ENCODE measurements around the gene MT1H. TPM values are rescaled to one million over a fixed set of nuclear protein-coding genes. Genes with fewer than 3 reads are reported as not detected.

Gene MT1H
- total and polyA plus RNA-seq, 2 of the 13 experiments (the other 11 are each of a cell fraction or from before 2014, with no cell fraction given), result 0.60 TPM; not detected in 1

GRCh38 chr16:56647641-56648431 is 21.8 kb upstream of the MT1H start (continued):
- peak; percentile 48; the same call in 1 of the 2 replicates for TF ChIP-seq KDM2A (CRISPR knock-in tag; IDR thresholded peaks at IDR 0.05; ENCODE audit: borderline replicate concordance, low read depth)

- no peaks in the 10 kb centered on the region for H3K36me3 ChIP-seq (replicated peaks in 1 of 2; ENCODE audit: control insufficient read depth in 1 of 2, insufficient read depth in 2 of 2, low read length in 2 of 2)
- no peak for FAIRE-seq
- no TSS peak for BruUV-seq (replicated peaks)
- ChIA-PET CTCF (ENCODE audit: low intra/inter-chr PET ratio, low total read pairs) (no interaction called here), POLR2A (no interaction called here)
- DNase-seq (ENCODE audit: low spot score), result no peak
- in situ Hi-C loops (cut with HindIII; ENCODE audit: extremely low pct_ligation_motif_present, low pct_unique_long_range_greater_than_20kb) (no loop called here), intact Hi-C loops (cut with micrococcal nuclease; ENCODE audit: unreplicated experiment) (no loop called here)
- H3K9me3 ChIP-seq (ENCODE audit: low read length), result no peaks in the 10 kb centered on the region
- no peak overlapping the region for H3K4me2 ChIP-seq (ENCODE audit: low read depth, low read length)
- H3K79me2 ChIP-seq (ENCODE audit: insufficient read depth, low read length), result no peaks in the 10 kb centered on the region
- peaks cover 9 to 46% of the 10 kb centered on the region in 2 experiments; a peak in 4 of 5 replicates for H3K27me3 ChIP-seq (ENCODE audit: control insufficient read depth in 1 of 2, insufficient read depth in 2 of 2, low read length in 2 of 2)
- no peak overlapping the region for H3K4me3 ChIP-seq (replicated peaks in 1 of 3; ENCODE audit: insufficient read depth in 1 of 3, low read depth in 2 of 3, low read length in 3 of 3)
- ATAC-seq, result no peak
- no peaks in the 10 kb centered on the region for H4K20me1 ChIP-seq (ENCODE audit: insufficient read depth, low read length)
- no peak overlapping the region for H2AFZ ChIP-seq (ENCODE audit: low read length)
- H3K9ac ChIP-seq (ENCODE audit: insufficient read depth, low read depth, low read length), result no peak overlapping the region
- peaks cover 25% of the 10 kb centered on the region for H3K4me1 ChIP-seq (ENCODE audit: insufficient read depth, low read length)
- TF ChIP-seq EEA1 (CRISPR knock-in tag; IDR thresholded peaks at IDR 0.05; ENCODE audit: borderline replicate concordance) (no peak), FOSL1 (CRISPR knock-in tag; IDR thresholded peaks at IDR 0.05; ENCODE audit: borderline replicate concordance) (no peak), RFX3 (CRISPR knock-in tag; IDR thresholded peaks at IDR 0.05) (no peak), MIER2 (CRISPR knock-in tag; IDR thresholded peaks at IDR 0.05) (no peak), ZFP82 (CRISPR knock-in tag; IDR thresholded peaks at IDR 0.05; ENCODE audit: borderline replicate concordance) (no peak), ZBTB37 (CRISPR knock-in tag; IDR thresholded peaks at IDR 0.05) (no peak), SMARCE1 (IDR thresholded peaks at IDR 0.05; ENCODE audit: borderline replicate concordance) (no peak), TAF15 (IDR thresholded peaks at IDR 0.05; ENCODE audit: low read depth, low read length, poor library complexity, severe bottlenecking) (no peak), MXD1 (CRISPR knock-in tag; IDR thresholded peaks at IDR 0.05) (no peak), ZNF160 (CRISPR knock-in tag; IDR thresholded peaks at IDR 0.05) (no peak), ZNF740 (CRISPR knock-in tag; IDR thresholded peaks at IDR 0.05) (no peak), ZMYM4 (CRISPR knock-in tag; IDR thresholded peaks at IDR 0.05) (no peak), FUBP1 (CRISPR knock-in tag; IDR thresholded peaks at IDR 0.05; ENCODE audit: borderline replicate concordance) (no peak), WIZ (CRISPR knock-in tag; IDR thresholded peaks at IDR 0.05) (no peak), ZNF652 (CRISPR knock-in tag; IDR thresholded peaks at IDR 0.05; ENCODE audit: borderline replicate concordance, low read depth) (no peak)
- H3K27ac ChIP-seq (ENCODE audit: extremely low read length, insufficient read depth, low read length), result no peak overlapping the region
- 40% methylated on average over 2 of the region's 2 CpGs for WGBS (ENCODE audit: low lambda C conversion rate)
Measured at GRCh38 chr16:56649271-56649670, 20.3 kb upstream of the MT1H start.

Measured in HepG2 (cell line).